CD1c-positive myeloid dendritic cell (primary cell): Measurements from ENCODE around the gene SH3PXD2A.
A peak's percentile ranks its signal among the peaks of the same experiment; 100 is the strongest.

ENCODE experiments used
- DNase-seq: peaks from one replicate; pipeline ENCODE4 v3.0.0-alpha.2; 2016; ENCODE audit errors: extremely low spot score

The SH3PXD2A gene

GRCh38 chr10:103724074-103724473, 131.3 kb downstream of the SH3PXD2A start:
- no peak for DNase-seq

GRCh38 chr10:103723557-103723956, 131.8 kb downstream of the SH3PXD2A start:
- no peak for DNase-seq

GRCh38 chr10:103722632-103723031, 132.7 kb downstream of the SH3PXD2A start:
- DNase-seq = no peak

GRCh38 chr10:103720964-103721335, 134.4 kb downstream of the SH3PXD2A start:
- no peak for DNase-seq

- no peak for DNase-seq
Measured at GRCh38 chr10:103720328-103720963, 134.9 kb downstream of the SH3PXD2A start.

GRCh38 chr10:103719036-103719435, 136.3 kb downstream of the SH3PXD2A start:
- no peak for DNase-seq

- DNase-seq = no peak
Measured at GRCh38 chr10:103718247-103718620, 137.1 kb downstream of the SH3PXD2A start.

- DNase-seq = no peak
Measured at GRCh38 chr10:103717341-103718246, 137.8 kb downstream of the SH3PXD2A start.

GRCh38 chr10:103716206-103717160, 138.9 kb downstream of the SH3PXD2A start:
- DNase-seq = no peak

GRCh38 chr10:103715430-103715829, 139.9 kb downstream of the SH3PXD2A start:
- DNase-seq = no peak

- no peak for DNase-seq
Measured at GRCh38 chr10:103714232-103714891, 141.0 kb downstream of the SH3PXD2A start.

GRCh38 chr10:103713676-103714075, 141.7 kb downstream of the SH3PXD2A start:
- DNase-seq = no peak

GRCh38 chr10:103712898-103713498, 142.4 kb downstream of the SH3PXD2A start:
- peak; percentile 78 for DNase-seq

- DNase-seq = no peak
Measured at GRCh38 chr10:103712146-103712545, 143.2 kb downstream of the SH3PXD2A start.

GRCh38 chr10:103711351-103711994, 143.9 kb downstream of the SH3PXD2A start:
- no peak for DNase-seq

- no peak for DNase-seq
Measured at GRCh38 chr10:103710490-103710889, 144.9 kb downstream of the SH3PXD2A start.

GRCh38 chr10:103709341-103709920, 145.9 kb downstream of the SH3PXD2A start:
- DNase-seq = no peak

- no peak for DNase-seq
Measured at GRCh38 chr10:103708627-103709288, 146.6 kb downstream of the SH3PXD2A start.

GRCh38 chr10:103707956-103708626, 147.3 kb downstream of the SH3PXD2A start:
- DNase-seq = no peak
